H1 (cell line): Measurements from ENCODE around the gene INSM2. TPM values are rescaled to one million over a fixed set of nuclear protein-coding genes. Genes with fewer than 3 reads are reported as not detected.

Experiments used
- POLR2AphosphoS5 ChIP-seq: IDR thresholded peaks from 2 replicates; pipeline ENCODE4 v1.6.1; 2011; ENCODE audit warnings: low read depth, low read length
- RNF2 ChIP-seq: fragments of 200-900, 300-1000 bp; sonication (generic); IDR thresholded peaks from 2 replicates; pipeline ENCODE4 v1.7.1; 2016; ENCODE audit warnings: borderline replicate concordance, low read depth, mild to moderate bottlenecking, antibody characterized with exemption, low read length; ENCODE audit not compliant: poor library complexity, severe bottlenecking; ENCODE audit errors: missing control alignments
- polyA plus RNA-seq, 7 experiments: library from polyadenylated mRNA; depleted of rRNA in 3 of 7; stranded (reverse) in 5 of 7; unstranded in 2 of 7; fragments of >200 nt in 5 of 7; fragments of 200-250 nt in 2 of 7; gene quantifications; 1 replicate in 5 of 7; 2 replicates in 1 of 7; 4 replicates in 1 of 7; pipeline versions ENCODE4 v1.2.1 to v1.2.3, GENCODE V29; 2011 to 2013; ENCODE audit warnings: missing spikeins in 2 of 7, mixed read lengths in 2 of 7
- total RNA-seq: library from RNA; stranded (reverse); fragmentation: NEBNext Ultra II Directional; extraction: Animal tissue kit (Norgen Biotek cat#: 25700); gene quantifications from 2 replicates; pipeline ENCODE4 v1.2.1, GENCODE V29; 2021

INSM2 gene
- total and polyA plus RNA-seq, 2 of the 8 experiments (the other 6 are each of a cell fraction or from before 2014, with no cell fraction given) = not detected

DNA sequence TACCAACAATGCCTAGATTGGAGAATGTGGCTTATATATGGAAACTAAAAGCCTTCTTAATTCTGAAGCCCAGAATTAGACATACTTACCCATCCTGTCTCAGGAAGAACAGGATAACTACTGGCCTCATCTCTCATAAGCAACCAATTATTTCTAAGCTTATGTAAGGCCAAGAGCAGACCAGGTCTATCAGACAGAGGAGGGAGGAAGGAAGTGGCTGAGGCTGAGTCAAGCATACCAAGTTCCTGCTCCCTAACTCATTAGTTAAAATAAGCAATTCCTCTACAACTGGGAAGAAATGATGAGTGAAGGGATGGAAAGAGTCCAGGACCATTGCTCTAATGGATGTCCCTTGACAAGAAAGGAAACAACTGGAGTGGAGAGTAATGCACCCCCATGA is 27.0 kb upstream of the INSM2 start (continued):
- TF ChIP-seq RNF2 (no peak), POLR2AphosphoS5 (no peak)
